Endothelial cell of umbilical vein (primary cell): ENCODE measurements around the gene AOX1. TPM values are rescaled to one million over a fixed set of nuclear protein-coding genes. Genes with fewer than 3 reads are reported as not detected.

Source experiments
- BruUV-seq: library from RNA; stranded (reverse); fragments of 400-500 nt; replicated peaks from 2 replicates; lab custom pipeline; 2021; lab: Mats Ljungman, UMichigan
- CTCF ChIA-PET: fragments of 300-600, 350-600 bp; sonication (Branson Sonifier 250); formaldehyde crosslinking; loops from one replicate; lab custom pipeline; 2021; ENCODE audit warnings: antibody characterized with exemption, inconsistent platforms; lab: Charles Lee
- POLR2A ChIA-PET: fragments of 300-600, 350-600 bp; sonication (Branson Sonifier 250); formaldehyde crosslinking; loops from one replicate; lab custom pipeline; 2021; ENCODE audit warnings: antibody characterized with exemption, inconsistent platforms; lab: Charles Lee
- DNase-seq: peaks from one replicate; pipeline ENCODE4 v3.0.0-alpha.2; 2011; ENCODE audit warnings: low read depth, low spot score
- FAIRE-seq: peaks from 2 replicates; lab custom pipeline; 2011; peaks lifted over from hg19 to GRCh38; lab: Jason Lieb, UNC
- H2AFZ ChIP-seq: 2 replicates; pipeline ENCODE4 v1.6.0; 2012; ENCODE audit warnings: low read depth, low read length, control low read depth, inconsistent platforms
- H3K27ac ChIP-seq: 2 replicates; pipeline ENCODE4 v1.5.1; 2011; ENCODE audit warnings: low read depth, mild to moderate bottlenecking, control low read depth, low read length, moderate library complexity; ENCODE audit not compliant: insufficient read depth
- H3K27me3 ChIP-seq, 2 experiments: 2 replicates each; pipeline versions ENCODE4 v1.6.0 to v1.6.1; 2011; ENCODE audit warnings: low read length in 2 of 2, mixed read lengths in 1 of 2; ENCODE audit not compliant: control insufficient read depth in 2 of 2, insufficient read depth in 2 of 2
- H3K36me3 ChIP-seq, 2 experiments: 2 replicates in 1 of 2; 3 replicates in 1 of 2; pipeline ENCODE4 v1.5.1; 2011; ENCODE audit warnings: low read length in 2 of 2, mild to moderate bottlenecking in 1 of 2, moderate library complexity in 1 of 2; ENCODE audit not compliant: control insufficient read depth in 2 of 2, insufficient read depth in 2 of 2; ENCODE audit errors: extremely low read depth in 1 of 2
- H3K4me1 ChIP-seq: 3 replicates; pipeline ENCODE4 v1.5.1; 2011; ENCODE audit warnings: mild to moderate bottlenecking, low read length; ENCODE audit not compliant: control insufficient read depth, insufficient read depth; ENCODE audit errors: extremely low read depth
- H3K4me2 ChIP-seq: 2 replicates; pipeline ENCODE4 v1.6.1; 2011; ENCODE audit warnings: low read length, control low read depth, mixed read lengths; ENCODE audit not compliant: insufficient read depth
- H3K4me3 ChIP-seq, 3 experiments: fragments of 200-600 bp in 1 of 3; sonication (generic), shearing (Covaris generic) in 1 of 3; replicated peaks in 1 of 3; 2 replicates each; pipeline ENCODE4 v1.5.1; 2011 to 2016; ENCODE audit warnings: control low read depth in 3 of 3, low read length in 3 of 3, mild to moderate bottlenecking in 2 of 3, inconsistent platforms in 1 of 3, low read depth in 1 of 3, moderate library complexity in 1 of 3; ENCODE audit not compliant: insufficient read depth in 1 of 3
- H3K79me2 ChIP-seq: 2 replicates; pipeline ENCODE4 v1.6.0; 2012; ENCODE audit warnings: low read length, inconsistent platforms; ENCODE audit not compliant: control insufficient read depth, insufficient read depth
- H3K9ac ChIP-seq: replicated peaks from 2 replicates; pipeline ENCODE3; 2011; ENCODE audit warnings: low read length, control low read depth; ENCODE audit not compliant: insufficient read depth; ENCODE audit errors: extremely low read depth
- H3K9me1 ChIP-seq: replicated peaks from 3 replicates; pipeline ENCODE4 v1.6.0; 2011; ENCODE audit warnings: mild to moderate bottlenecking, low read length; ENCODE audit not compliant: control insufficient read depth, insufficient read depth; ENCODE audit errors: extremely low read depth
- H3K9me3 ChIP-seq: replicated peaks from 2 replicates; pipeline ENCODE4 v1.5.1; 2012; ENCODE audit warnings: low read length, inconsistent platforms; ENCODE audit not compliant: control insufficient read depth, insufficient read depth
- H4K20me1 ChIP-seq: replicated peaks from 2 replicates; pipeline ENCODE3; 2011; ENCODE audit warnings: mild to moderate bottlenecking, low read length; ENCODE audit not compliant: control insufficient read depth, insufficient read depth; ENCODE audit errors: extremely low read depth
- CTCF ChIP-seq, 2 donors: IDR thresholded peaks; 1 replicate in 1 of 2; 2 replicates in 1 of 2; pipeline ENCODE4 v1.5.1; 2011; ENCODE audit warnings: low read length in 2 of 2, mild to moderate bottlenecking in 2 of 2, moderate library complexity in 2 of 2, control low read depth in 1 of 2, inconsistent platforms in 1 of 2, low read depth in 1 of 2; ENCODE audit not compliant: insufficient read depth in 1 of 2; ENCODE audit errors: extremely low read depth in 1 of 2
- EZH2 ChIP-seq: IDR thresholded peaks from 2 replicates; pipeline ENCODE4 v1.6.1; 2012; ENCODE audit warnings: borderline replicate concordance, low read depth, mild to moderate bottlenecking, moderate library complexity, low read length, inconsistent platforms; ENCODE audit not compliant: severe bottlenecking
- GATA2 ChIP-seq: IDR thresholded peaks from 2 replicates; pipeline ENCODE4 v1.7.0; 2011; ENCODE audit warnings: low read depth, mild to moderate bottlenecking, moderate library complexity, mixed read lengths, low read length; ENCODE audit not compliant: insufficient read length, insufficient read depth
- MAX ChIP-seq: IDR thresholded peaks from 2 replicates; pipeline ENCODE4 v1.6.1; 2011; ENCODE audit not compliant: insufficient read depth, insufficient read length
- POLR2AphosphoS5 ChIP-seq: IDR thresholded peaks from 2 replicates; pipeline ENCODE4 v1.6.1; 2012; ENCODE audit warnings: low read depth, mild to moderate bottlenecking, control low read depth, low read length, moderate library complexity; ENCODE audit not compliant: insufficient read depth
- dilution Hi-C: fragments of 300-500 bp; cut with MboI; formaldehyde crosslinking; loops from one replicate; pipeline ENCODE4 v1.15.0; 2019; ENCODE audit warnings: low sequenced_read_pairs; ENCODE audit not compliant: extremely low pct_ligation_motif_present
- intact Hi-C: fragments of 100-400 bp; cut with micrococcal nuclease; formaldehyde crosslinking; loops from one replicate; pipeline ENCODE4 v1.10.0; 2022
- polyA plus RNA-seq, 4 experiments: library from polyadenylated mRNA; depleted of rRNA in 3 of 4; stranded (reverse) in 3 of 4; unstranded in 1 of 4; fragments of >200 nt; gene quantifications; 2 replicates each; pipeline versions ENCODE4 v1.2.1 to v1.2.3, GENCODE V29; 2011 to 2012; ENCODE audit warnings: missing spikeins in 1 of 4
- total RNA-seq: library from RNA; stranded (reverse); gene quantifications from 2 replicates; pipeline ENCODE4 v1.2.3, GENCODE V29; 2021

The AOX1 gene
- total and polyA plus RNA-seq, 2 donors (not counting 3 experiments of a cell fraction or from before 2014, with no cell fraction given): 0.03 to 0.46 TPM

- Histone ChIP-seq H4K20me1 (no peaks in the 10 kb centered on the region), H3K4me3 (no peak overlapping the region), H3K4me1 (no peaks in the 10 kb centered on the region), H3K4me2 (no peak overlapping the region), H3K9ac (no peak overlapping the region), H3K79me2 (no peaks in the 10 kb centered on the region), H3K36me3 (no peaks in the 10 kb centered on the region), H3K9me3 (no peaks in the 10 kb centered on the region), H3K27ac (no peak overlapping the region), H3K27me3 (peaks cover 0 to 3% of the 10 kb centered on the region in 2 experiments), H3K9me1 (no peaks in the 10 kb centered on the region), H2AFZ (no peak overlapping the region)
- BruUV-seq: no TSS peak
- DNase-seq (no peak), FAIRE-seq (no peak)
- dilution Hi-C loops (no loop called here), intact Hi-C loops (no loop called here)
- POLR2A ChIA-PET: no interaction called here
- no peak for TF ChIP-seq CTCF (IDR thresholded peaks at IDR 0.05; ENCODE audit: extremely low read depth in 1 of 2, insufficient read depth in 1 of 2, low read depth in 1 of 2, low read length in 2 of 2)
- no peak for TF ChIP-seq GATA2
- no peak for TF ChIP-seq MAX
- no peak for TF ChIP-seq EZH2
- TF ChIP-seq POLR2AphosphoS5: no peak
- CTCF ChIA-PET: interaction anchor here (1.0 to 2.2 kb wide), 5 partner anchors 16 to 111 kb away, joined by 3 to 7 read pairs (median 4); partner anchors contain the start of gene AOX1
Measured at GRCh38 chr2:200602584-200602983, 16.8 kb downstream of the AOX1 start.
